Right lobe of liver (tissue), 4 donors: Measurements from ENCODE around the gene PROKR1.

Experiments used
- POLR2A ChIP-seq: fragments of 450-650 bp; IDR thresholded peaks from one replicate; pipeline ENCODE4 v1.6.1; 2017; ENCODE audit warnings: antibody characterized with exemption, mild to moderate bottlenecking
- TF ChIP-seq, protein P1 (sequence below), 4 donors: fragments of 200-600 bp in 3 of 4; fragments of 450-650 bp in 1 of 4; IDR thresholded peaks; one replicate each; pipeline versions ENCODE4 v1.5.1 to v1.8.0; 2016 to 2022; ENCODE audit warnings: antibody characterized with exemption in 4 of 4, mild to moderate bottlenecking in 2 of 4
- donor health status: DM: no; HTN: no; CAD: no.
- donor health status: DM: no; HTN: no; CAD: no.
- donor health status: DM: no; HTN: yes; CAD: no.

DNA sequence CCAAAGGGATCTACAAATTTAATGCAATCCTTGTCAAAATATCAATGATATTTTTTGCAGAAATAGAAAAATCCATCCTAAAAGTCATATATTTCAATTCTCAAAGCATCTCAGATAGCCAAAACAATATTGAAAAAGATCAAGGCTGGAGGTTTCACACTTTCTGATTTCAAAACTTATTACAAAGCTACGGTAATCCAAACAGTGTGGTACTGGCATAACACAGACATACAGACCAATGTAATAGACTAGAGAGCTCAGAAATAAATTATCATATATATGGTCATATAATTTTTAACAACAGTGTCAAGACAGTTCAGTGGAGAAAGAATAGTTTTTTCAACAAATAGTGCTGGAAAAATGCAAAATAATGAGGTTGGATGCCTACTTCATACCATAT lies 40.3 kb upstream of the PROKR1 start:
- TF ChIP-seq, protein P1, sequence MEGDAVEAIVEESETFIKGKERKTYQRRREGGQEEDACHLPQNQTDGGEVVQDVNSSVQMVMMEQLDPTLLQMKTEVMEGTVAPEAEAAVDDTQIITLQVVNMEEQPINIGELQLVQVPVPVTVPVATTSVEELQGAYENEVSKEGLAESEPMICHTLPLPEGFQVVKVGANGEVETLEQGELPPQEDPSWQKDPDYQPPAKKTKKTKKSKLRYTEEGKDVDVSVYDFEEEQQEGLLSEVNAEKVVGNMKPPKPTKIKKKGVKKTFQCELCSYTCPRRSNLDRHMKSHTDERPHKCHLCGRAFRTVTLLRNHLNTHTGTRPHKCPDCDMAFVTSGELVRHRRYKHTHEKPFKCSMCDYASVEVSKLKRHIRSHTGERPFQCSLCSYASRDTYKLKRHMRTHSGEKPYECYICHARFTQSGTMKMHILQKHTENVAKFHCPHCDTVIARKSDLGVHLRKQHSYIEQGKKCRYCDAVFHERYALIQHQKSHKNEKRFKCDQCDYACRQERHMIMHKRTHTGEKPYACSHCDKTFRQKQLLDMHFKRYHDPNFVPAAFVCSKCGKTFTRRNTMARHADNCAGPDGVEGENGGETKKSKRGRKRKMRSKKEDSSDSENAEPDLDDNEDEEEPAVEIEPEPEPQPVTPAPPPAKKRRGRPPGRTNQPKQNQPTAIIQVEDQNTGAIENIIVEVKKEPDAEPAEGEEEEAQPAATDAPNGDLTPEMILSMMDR (IDR thresholded peaks at IDR 0.05), result no peak
- no peak for TF ChIP-seq POLR2A
